Loucy (cell line): ENCODE measurements around the gene SATB2.

Source experiments
- H2AFZ ChIP-seq: fragments of 200-600 bp; sonication (generic); 2 replicates; pipeline ENCODE4 v1.6.0; 2016; ENCODE audit warnings: antibody characterized with exemption, mild to moderate bottlenecking, low read length, moderate library complexity
- H3F3A ChIP-seq: fragments of 200-600 bp; 2 replicates; pipeline ENCODE4 v1.6.0; 2016; ENCODE audit warnings: antibody characterized with exemption, low read depth, mild to moderate bottlenecking
- H3K27me3 ChIP-seq: fragments of 200-600 bp; sonication (generic); 2 replicates; pipeline ENCODE4 v1.6.1; 2014; ENCODE audit warnings: low read length, mild to moderate bottlenecking; ENCODE audit not compliant: insufficient read depth, poor library complexity, severe bottlenecking
- H3K36me3 ChIP-seq: fragments of 200-600 bp; sonication (generic); 2 replicates; pipeline ENCODE4 v1.6.1; 2016; ENCODE audit warnings: low read length; ENCODE audit not compliant: insufficient read depth
- H3K4me1 ChIP-seq: fragments of 200-600 bp; sonication (generic); 2 replicates; pipeline ENCODE4 v1.5.1; 2014; ENCODE audit warnings: low read length, mild to moderate bottlenecking; ENCODE audit not compliant: insufficient read depth, poor library complexity, severe bottlenecking
- H3K4me2 ChIP-seq: fragments of 200-600 bp; sonication (generic); 2 replicates; pipeline ENCODE4 v1.6.0; 2014; ENCODE audit warnings: antibody characterized with exemption, low read length, low read depth, mild to moderate bottlenecking; ENCODE audit not compliant: poor library complexity, severe bottlenecking
- H3K4me3 ChIP-seq: fragments of 200-600 bp; sonication (generic); 2 replicates; pipeline ENCODE4 v1.5.1; 2014; ENCODE audit warnings: low read length, mild to moderate bottlenecking, mixed read lengths; ENCODE audit not compliant: poor library complexity, severe bottlenecking
- H3K79me2 ChIP-seq: fragments of 200-600 bp; sonication (generic); 2 replicates; pipeline ENCODE4 v1.6.1; 2014; ENCODE audit warnings: low read length; ENCODE audit not compliant: insufficient read depth
- H3K9ac ChIP-seq: fragments of 200-600 bp; sonication (generic); 2 replicates; pipeline ENCODE4 v1.6.0; 2014; ENCODE audit warnings: mild to moderate bottlenecking, low read depth, low read length, moderate library complexity; ENCODE audit not compliant: poor library complexity, severe bottlenecking
- H3K9me2 ChIP-seq: fragments of 200-600 bp; sonication (generic); replicated peaks from 2 replicates; pipeline ENCODE4 v1.6.1; 2016; ENCODE audit warnings: low read depth, low read length, mixed read lengths
- H3K9me3 ChIP-seq: fragments of 200-600 bp; sonication (generic); 2 replicates; pipeline ENCODE4 v1.6.1; 2014; ENCODE audit warnings: mild to moderate bottlenecking, antibody characterized with exemption, low read length, low read depth; ENCODE audit not compliant: insufficient read depth
- H4K20me1 ChIP-seq: fragments of 200-600 bp; sonication (generic); 2 replicates; pipeline ENCODE4 v1.6.0; 2014; ENCODE audit warnings: antibody characterized with exemption, low read length, mild to moderate bottlenecking; ENCODE audit not compliant: insufficient read depth, poor library complexity, severe bottlenecking
- EZH2phosphoT487 ChIP-seq: fragments of 200-600 bp; IDR thresholded peaks from 2 replicates; pipeline ENCODE4 v1.6.1; 2018; ENCODE audit warnings: antibody characterized with exemption, mild to moderate bottlenecking, moderate library complexity, borderline replicate concordance
- TF ChIP-seq, protein P1 (sequence below): fragments of 200-600 bp; sonication (generic); conservative IDR thresholded peaks from 2 replicates; pipeline ENCODE4 v1.5.1; 2014; ENCODE audit warnings: mild to moderate bottlenecking, antibody characterized with exemption, low read length

Gene SATB2

DNA sequence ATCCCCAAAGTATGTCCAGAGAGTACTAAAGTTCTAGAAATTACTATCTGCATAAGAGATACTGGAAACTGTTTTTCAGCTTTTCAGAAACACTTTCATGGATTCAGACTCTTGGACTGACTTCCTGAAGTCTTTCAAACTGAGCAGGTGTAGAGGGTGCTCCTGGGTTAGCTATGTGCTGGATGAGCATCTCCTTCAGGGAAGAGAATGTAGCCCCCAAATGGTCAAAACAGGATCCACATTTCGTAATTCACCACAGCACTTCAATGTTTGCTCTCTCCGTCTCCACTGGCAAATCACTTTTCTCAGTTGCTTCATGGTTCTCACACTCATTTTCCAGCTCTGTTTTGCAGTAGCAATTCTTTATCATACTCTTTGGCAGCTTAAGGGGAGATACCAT is 23.2 kb upstream of the SATB2 start:
- Histone ChIP-seq H3K36me3 (no peaks in the 10 kb centered on the region), H3K79me2 (no peaks in the 10 kb centered on the region), H3K9me3 (no peaks in the 10 kb centered on the region), H3K4me3 (no peak overlapping the region), H3K9me2 (no peaks in the 10 kb centered on the region), H3K27me3 (no peaks in the 10 kb centered on the region), H3K9ac (no peak overlapping the region), H3K4me1 (no peaks in the 10 kb centered on the region), H2AFZ (no peak overlapping the region), H3F3A (no peaks in the 10 kb centered on the region), H3K4me2 (no peak overlapping the region), H4K20me1 (no peaks in the 10 kb centered on the region)
- TF ChIP-seq, protein P1, sequence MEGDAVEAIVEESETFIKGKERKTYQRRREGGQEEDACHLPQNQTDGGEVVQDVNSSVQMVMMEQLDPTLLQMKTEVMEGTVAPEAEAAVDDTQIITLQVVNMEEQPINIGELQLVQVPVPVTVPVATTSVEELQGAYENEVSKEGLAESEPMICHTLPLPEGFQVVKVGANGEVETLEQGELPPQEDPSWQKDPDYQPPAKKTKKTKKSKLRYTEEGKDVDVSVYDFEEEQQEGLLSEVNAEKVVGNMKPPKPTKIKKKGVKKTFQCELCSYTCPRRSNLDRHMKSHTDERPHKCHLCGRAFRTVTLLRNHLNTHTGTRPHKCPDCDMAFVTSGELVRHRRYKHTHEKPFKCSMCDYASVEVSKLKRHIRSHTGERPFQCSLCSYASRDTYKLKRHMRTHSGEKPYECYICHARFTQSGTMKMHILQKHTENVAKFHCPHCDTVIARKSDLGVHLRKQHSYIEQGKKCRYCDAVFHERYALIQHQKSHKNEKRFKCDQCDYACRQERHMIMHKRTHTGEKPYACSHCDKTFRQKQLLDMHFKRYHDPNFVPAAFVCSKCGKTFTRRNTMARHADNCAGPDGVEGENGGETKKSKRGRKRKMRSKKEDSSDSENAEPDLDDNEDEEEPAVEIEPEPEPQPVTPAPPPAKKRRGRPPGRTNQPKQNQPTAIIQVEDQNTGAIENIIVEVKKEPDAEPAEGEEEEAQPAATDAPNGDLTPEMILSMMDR, result peak; percentile 17; the same call in 1 of the 2 replicates
- no peak for TF ChIP-seq EZH2phosphoT487

DNA sequence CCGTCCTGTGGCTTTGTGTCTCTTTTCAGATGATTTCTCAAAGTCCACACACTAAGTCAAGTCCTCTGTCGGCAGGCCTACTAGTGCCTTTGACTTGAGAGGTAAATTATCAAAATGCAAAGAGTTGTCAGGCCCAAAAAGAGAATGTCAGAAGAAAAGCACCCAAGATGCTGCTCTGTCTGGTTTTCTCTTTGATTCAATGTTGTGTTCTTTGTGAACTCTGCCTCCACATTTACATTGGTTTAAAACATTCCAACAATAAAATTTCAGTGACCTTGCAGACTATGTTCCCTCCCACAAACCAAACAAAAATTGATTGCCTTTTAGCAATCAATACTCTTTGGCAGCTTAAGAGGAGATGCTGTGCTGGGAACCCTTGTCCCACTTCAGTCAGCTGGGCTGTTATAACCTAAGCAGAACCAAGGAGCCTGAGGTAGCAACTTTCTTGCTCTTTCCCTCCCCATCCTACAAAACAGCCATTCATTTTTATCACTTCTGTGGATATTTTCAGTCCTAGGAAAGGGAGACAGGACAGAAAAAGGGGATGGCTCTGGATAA is 19.6 kb upstream of the SATB2 start:
- H4K20me1 ChIP-seq, result no peaks in the 10 kb centered on the region
- no peaks in the 10 kb centered on the region for H3K9me2 ChIP-seq
- no peaks in the 10 kb centered on the region for H3K27me3 ChIP-seq
- H3K4me3 ChIP-seq, result no peak overlapping the region
- no peak for TF ChIP-seq EZH2phosphoT487
- TF ChIP-seq, protein P1, result no peak
- no peak overlapping the region for H2AFZ ChIP-seq
- H3K36me3 ChIP-seq, result no peaks in the 10 kb centered on the region
- H3F3A ChIP-seq, result no peaks in the 10 kb centered on the region
- no peaks in the 10 kb centered on the region for H3K9me3 ChIP-seq
- H3K4me1 ChIP-seq, result no peaks in the 10 kb centered on the region
- no peak overlapping the region for H3K4me2 ChIP-seq
- no peak overlapping the region for H3K9ac ChIP-seq
- no peaks in the 10 kb centered on the region for H3K79me2 ChIP-seq

DNA sequence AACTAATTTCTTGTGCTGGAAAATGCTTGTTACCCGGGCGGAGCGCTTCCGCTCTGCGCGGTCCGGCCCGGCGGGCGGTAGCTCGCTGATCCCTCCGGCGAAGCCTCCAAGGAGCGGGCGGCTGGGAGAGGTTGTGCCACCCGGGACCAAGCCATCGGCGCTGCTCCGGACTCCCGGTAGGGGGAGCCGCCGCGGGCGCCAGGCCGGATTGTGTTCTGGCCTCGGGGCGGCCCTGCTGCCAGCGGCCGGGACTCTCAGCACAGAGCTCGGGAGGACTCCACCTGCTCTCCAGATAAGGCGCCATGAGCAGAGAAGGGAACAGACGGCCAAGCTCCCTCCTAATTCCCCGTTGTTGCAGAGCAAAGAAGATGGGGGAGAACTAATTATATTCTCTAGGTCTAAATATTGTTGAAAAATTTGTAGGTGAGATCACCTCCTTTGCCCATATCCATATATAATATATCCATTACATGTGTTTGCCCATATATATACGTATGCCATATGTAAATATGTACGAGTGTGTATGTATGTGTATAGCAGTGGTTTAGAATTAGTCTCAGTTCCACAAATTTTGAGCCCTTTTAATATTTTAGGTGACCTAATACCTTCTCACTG is 13.8 kb upstream of the SATB2 start:
- H3K79me2 ChIP-seq, result no peaks in the 10 kb centered on the region
- no peaks in the 10 kb centered on the region for H3K36me3 ChIP-seq
- no peaks in the 10 kb centered on the region for H3K9me2 ChIP-seq
- H2AFZ ChIP-seq, result no peak overlapping the region
- no peaks in the 10 kb centered on the region for H3F3A ChIP-seq
- no peak overlapping the region for H3K9ac ChIP-seq
- H3K4me3 ChIP-seq, result no peak overlapping the region
- H3K27me3 ChIP-seq, result no peaks in the 10 kb centered on the region
- TF ChIP-seq EZH2phosphoT487, result no peak
- TF ChIP-seq, protein P1, result no peak
- no peaks in the 10 kb centered on the region for H3K4me1 ChIP-seq
- H3K9me3 ChIP-seq, result no peaks in the 10 kb centered on the region
- no peaks in the 10 kb centered on the region for H4K20me1 ChIP-seq
- no peak overlapping the region for H3K4me2 ChIP-seq
